B cell (primary cell): Measurements from ENCODE around the gene OTUB2. TPM values are rescaled to one million over a fixed set of nuclear protein-coding genes. Genes with fewer than 3 reads are reported as not detected.

Experiments used
- ATAC-seq: fragments of 200-7000 bp; cut with Tn5 transposase; one replicate; pipeline ENCODE4 v1.10.0; 2021; ENCODE audit warnings: low read depth, mild to moderate bottlenecking, moderate number of reproducible peaks, moderate library complexity
- CTCF ChIA-PET: fragments of 350-600 bp; sonication (Branson Sonifier 250); formaldehyde crosslinking; loops from one replicate; lab custom pipeline; 2021; ENCODE audit warnings: antibody characterized with exemption, inconsistent platforms; lab: Charles Lee
- POLR2A ChIA-PET: fragments of 350-600 bp; sonication (Branson Sonifier 250); formaldehyde crosslinking; loops from one replicate; lab custom pipeline; 2021; ENCODE audit warnings: antibody characterized with exemption; lab: Charles Lee
- DNase-seq: peaks from one replicate; pipeline ENCODE4 v3.0.0; 2013
- H2AFZ ChIP-seq: 2 replicates; pipeline ENCODE4 v1.6.1; 2012; ENCODE audit warnings: mild to moderate bottlenecking, low read depth, low read length; ENCODE audit not compliant: insufficient read depth, poor library complexity, severe bottlenecking
- H3K27ac ChIP-seq, 2 donors: 1 replicate in 1 of 2; 2 replicates in 1 of 2; pipeline ENCODE4 v1.5.1; 2012 to 2013; ENCODE audit warnings: low read length in 2 of 2, mild to moderate bottlenecking in 2 of 2, moderate library complexity in 1 of 2
- H3K27me3 ChIP-seq, 4 experiments: fragments of 200-600 bp in 1 of 4; sonication (generic) in 1 of 4; replicated peaks in 1 of 4; 1 replicate in 2 of 4; 2 replicates in 2 of 4; pipeline versions ENCODE4 v1.6.1 to v1.7.0; 2013 to 2016; ENCODE audit warnings: low read length in 3 of 4, mild to moderate bottlenecking in 2 of 4, mixed read lengths in 1 of 4, moderate library complexity in 1 of 4; ENCODE audit not compliant: insufficient read depth in 4 of 4, control insufficient read depth in 3 of 4; ENCODE audit errors: control extremely low read depth in 1 of 4
- H3K36me3 ChIP-seq, 2 experiments: replicated peaks in 1 of 2; 1 replicate in 1 of 2; 2 replicates in 1 of 2; pipeline versions ENCODE4 v1.6.1 to v1.7.1; 2013; ENCODE audit warnings: low read length in 1 of 2; ENCODE audit not compliant: insufficient read depth in 2 of 2, control insufficient read depth in 1 of 2; ENCODE audit errors: control extremely low read depth in 1 of 2, extremely low read depth in 1 of 2
- H3K4me1 ChIP-seq, 2 donors: fragments of 200-600 bp in 1 of 2; sonication (generic) in 1 of 2; 1 replicate in 1 of 2; 2 replicates in 1 of 2; pipeline versions ENCODE4 v1.5.1 to v1.6.1; 2013 to 2017; ENCODE audit warnings: low read length in 2 of 2; ENCODE audit not compliant: control insufficient read depth in 2 of 2, insufficient read depth in 2 of 2
- H3K4me2 ChIP-seq: replicated peaks from 2 replicates; pipeline ENCODE3; 2012; ENCODE audit warnings: mild to moderate bottlenecking, low read depth, low read length; ENCODE audit not compliant: poor library complexity, severe bottlenecking
- H3K4me3 ChIP-seq, 5 experiments: fragments of 200-600 bp in 1 of 5; sonication (generic) in 1 of 5; 1 replicate in 3 of 5; 2 replicates in 2 of 5; pipeline versions ENCODE4 v1.5.1 to v1.7.0; 2011 to 2016; ENCODE audit warnings: low read length in 4 of 5, mild to moderate bottlenecking in 4 of 5, low read depth in 2 of 5, control low read depth in 1 of 5, moderate library complexity in 1 of 5; ENCODE audit not compliant: insufficient read depth in 1 of 5; ENCODE audit errors: control extremely low read depth in 1 of 5, extremely low read depth in 1 of 5
- H3K79me2 ChIP-seq: fragments of 200-600 bp; sonication (generic); one replicate; pipeline ENCODE4 v1.6.0; 2016; ENCODE audit warnings: low read length; ENCODE audit not compliant: control insufficient read depth, insufficient read depth
- H3K9ac ChIP-seq: fragments of 200-600 bp; sonication (generic); 2 replicates; pipeline ENCODE4 v1.6.1; 2017; ENCODE audit warnings: mild to moderate bottlenecking, low read length, moderate library complexity
- H3K9me3 ChIP-seq, 3 donors: one replicate each; pipeline versions ENCODE4 v1.6.1 to v1.7.1; 2013; ENCODE audit warnings: low read length in 2 of 3; ENCODE audit not compliant: control insufficient read depth in 2 of 3, insufficient read depth in 1 of 3; ENCODE audit errors: control extremely low read depth in 1 of 3
- H4K20me1 ChIP-seq: 2 replicates; pipeline ENCODE4 v1.6.0; 2012; ENCODE audit warnings: mild to moderate bottlenecking, low read length; ENCODE audit not compliant: insufficient read depth, control insufficient read depth, poor library complexity, severe bottlenecking
- H3K27ac Mint-ChIP-seq: one replicate; pipeline ENCODE4 v1.8.0; 2021; ENCODE audit warnings: mixed read lengths
- H3K27me3 Mint-ChIP-seq: one replicate; pipeline ENCODE4 v1.8.0; 2021; ENCODE audit warnings: mixed read lengths
- H3K4me1 Mint-ChIP-seq: one replicate; pipeline ENCODE4 v1.8.0; 2021; ENCODE audit warnings: mixed read lengths
- H3K4me3 Mint-ChIP-seq: one replicate; pipeline ENCODE4 v1.8.0; 2021; ENCODE audit warnings: mixed read lengths
- H3K9me3 Mint-ChIP-seq: one replicate; pipeline ENCODE4 v1.8.0; 2022; ENCODE audit warnings: mixed read lengths; ENCODE audit not compliant: insufficient read depth
- EZH2 ChIP-seq: IDR thresholded peaks from 2 replicates; pipeline ENCODE4 v1.6.1; 2012; ENCODE audit warnings: borderline replicate concordance, low read depth, mild to moderate bottlenecking, moderate library complexity, low read length; ENCODE audit not compliant: insufficient read depth, poor library complexity, severe bottlenecking
- WGBS: methylation state at CpG from one replicate; pipeline ENCODE4 v1.1.5; 2013; ENCODE audit warnings: missing lambda C conversion rate; ENCODE audit not compliant: insufficient coverage; 5-methylcytosine and 5-hydroxymethylcytosine counted together
- intact Hi-C: fragments of 100-400 bp; cut with micrococcal nuclease; formaldehyde crosslinking; loops from one replicate; pipeline ENCODE4 v1.10.0; 2022
- polyA plus RNA-seq: library from polyadenylated mRNA; depleted of rRNA; stranded (reverse); fragments of >200 nt; gene quantifications from 2 replicates; pipeline ENCODE4 v1.2.3, GENCODE V29; 2012
- total RNA-seq, 2 donors: library from RNA; stranded (reverse); fragments of 120-200 nt in 1 of 2; gene quantifications; 1 replicate in 1 of 2; 2 replicates in 1 of 2; pipeline versions ENCODE4 v1.2.3 to v1.2.4, GENCODE V29; 2013 to 2022
- TF ChIP-seq, protein P1 (sequence below): fragments of 200-600 bp; IDR thresholded peaks from one replicate; pipeline ENCODE4 v1.8.0; 2022; ENCODE audit warnings: antibody characterized with exemption, mild to moderate bottlenecking

The OTUB2 gene
- total and polyA plus RNA-seq, 2 donors (not counting 1 experiment from before 2014, with no cell fraction given), result 0.04 to 0.17 TPM

DNA sequence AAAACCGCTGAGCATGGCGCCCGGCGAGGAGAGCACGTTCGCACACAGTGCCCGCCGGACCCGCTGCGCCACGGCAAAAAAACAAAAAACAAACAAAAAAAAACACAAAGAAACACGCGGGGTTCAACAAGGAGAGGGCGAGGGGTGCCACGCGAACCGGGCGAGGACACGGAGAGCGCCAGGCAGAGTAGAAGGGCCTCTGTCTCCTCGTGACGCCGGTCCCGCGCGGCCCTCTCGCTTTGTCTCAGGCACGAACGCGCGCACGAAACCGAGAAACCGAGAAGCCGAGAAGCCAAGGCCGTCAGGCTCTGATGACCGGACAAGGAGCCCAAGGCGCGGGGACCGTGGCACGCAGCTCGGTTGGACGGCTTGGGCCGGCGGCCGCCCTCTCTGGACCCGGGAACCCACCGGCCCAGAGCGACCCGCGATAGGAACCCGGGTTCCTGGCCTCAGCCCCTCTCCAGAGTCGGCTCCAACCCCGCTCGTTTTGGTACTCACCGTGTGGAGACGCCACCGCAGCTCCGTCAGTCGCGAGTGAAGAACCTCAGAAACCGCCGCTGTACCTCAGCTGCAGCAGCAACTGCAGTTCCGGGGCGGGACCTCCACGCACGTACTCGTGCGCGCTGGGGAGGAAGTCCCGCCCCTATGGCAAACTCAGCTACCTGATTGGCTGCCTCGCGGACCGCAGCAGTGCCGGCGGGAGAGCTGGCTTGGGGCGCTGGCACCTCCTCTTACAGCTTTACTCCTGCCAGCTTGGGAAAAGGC lies 54.7 kb downstream of the OTUB2 start, which contains the start of the genes DDX24 and IFI27L1:
Gene DDX24, minus strand, starts transcription at position 582 of the 765 bp plus-strand sequence. CDS start 1,460 bp downstream, outside the sequence.
Gene IFI27L1, plus strand, starts transcription at position 690 of the 765 bp plus-strand sequence. CDS start 15,628 bp downstream, outside the sequence.
- DNase-seq (peak; percentile 97), ATAC-seq (peak; percentile 97)
- peaks cover 65% of the 10 kb centered on the region for H3K79me2 ChIP-seq
- TF ChIP-seq, protein P1, sequence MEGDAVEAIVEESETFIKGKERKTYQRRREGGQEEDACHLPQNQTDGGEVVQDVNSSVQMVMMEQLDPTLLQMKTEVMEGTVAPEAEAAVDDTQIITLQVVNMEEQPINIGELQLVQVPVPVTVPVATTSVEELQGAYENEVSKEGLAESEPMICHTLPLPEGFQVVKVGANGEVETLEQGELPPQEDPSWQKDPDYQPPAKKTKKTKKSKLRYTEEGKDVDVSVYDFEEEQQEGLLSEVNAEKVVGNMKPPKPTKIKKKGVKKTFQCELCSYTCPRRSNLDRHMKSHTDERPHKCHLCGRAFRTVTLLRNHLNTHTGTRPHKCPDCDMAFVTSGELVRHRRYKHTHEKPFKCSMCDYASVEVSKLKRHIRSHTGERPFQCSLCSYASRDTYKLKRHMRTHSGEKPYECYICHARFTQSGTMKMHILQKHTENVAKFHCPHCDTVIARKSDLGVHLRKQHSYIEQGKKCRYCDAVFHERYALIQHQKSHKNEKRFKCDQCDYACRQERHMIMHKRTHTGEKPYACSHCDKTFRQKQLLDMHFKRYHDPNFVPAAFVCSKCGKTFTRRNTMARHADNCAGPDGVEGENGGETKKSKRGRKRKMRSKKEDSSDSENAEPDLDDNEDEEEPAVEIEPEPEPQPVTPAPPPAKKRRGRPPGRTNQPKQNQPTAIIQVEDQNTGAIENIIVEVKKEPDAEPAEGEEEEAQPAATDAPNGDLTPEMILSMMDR, result no peak
- TF ChIP-seq EZH2, result no peak
- Mint-ChIP-seq H3K4me1 (peaks cover 45% of the 10 kb centered on the region), H3K27me3 (no peaks in the 10 kb centered on the region), H3K27ac (peak within 1 kb of the TSS; percentile 97), H3K4me3 (peak within 1 kb of the TSS; percentile 97), H3K9me3 (no peaks in the 10 kb centered on the region)
- intact Hi-C loops, result loop anchor here (1.0 to 2.0 kb wide), 6 partner anchors 48 to 142 kb away; partner anchors contain the start of genes IFI27L2, OTUB2 and PPP4R4
- H3K27me3 ChIP-seq, result no peaks in the 10 kb centered on the region
- peaks cover 36 to 45% of the 10 kb centered on the region in 2 donors for H3K4me1 ChIP-seq
- POLR2A ChIA-PET, result no interaction called here
- H3K9ac ChIP-seq, result peak within 1 kb of the TSS; percentile 93
- peak within 1 kb of the TSS; percentile 91 to 99 (median 97) for H3K4me3 ChIP-seq
- H2AFZ ChIP-seq, result peak within 1 kb of the TSS; percentile 93
- peaks cover 42% of the 10 kb centered on the region for H4K20me1 ChIP-seq
- peak within 1 kb of the TSS; percentile 83 to 93 for H3K27ac ChIP-seq
- peak within 1 kb of the TSS; percentile 83 for H3K4me2 ChIP-seq
- peaks cover 5 to 27% of the 10 kb centered on the region in 2 experiments for H3K36me3 ChIP-seq
- peaks cover 0 to 5% (median 3%) of the 10 kb centered on the region in 3 donors for H3K9me3 ChIP-seq
- WGBS, result under 1% methylated on average over 77 of the region's 77 CpGs
- CTCF ChIA-PET, result interaction anchor here (0.9 to 2.6 kb wide), 7 partner anchors 44 to 141 kb away, joined by 3 to 10 read pairs (median 4); partner anchors contain the start of gene OTUB2
